HG02588 (cell line): ENCODE measurements around the gene LRR1.
"Not testable (repeated sequence)": the region's sequence is repeated elsewhere in the genome, so short reads cannot be mapped to it uniquely, and the experiment has no call there.

Experiments
- ATAC-seq: cut with Tn5 transposase; IDR thresholded peaks from one replicate; pipeline ENCODE4 v1.9.1; 2021; ENCODE audit warnings: mild to moderate bottlenecking, moderate library complexity; ENCODE audit not compliant: unreplicated experiment

The LRR1 gene

GRCh38 chr14:49585803-49586672 is 12.7 kb upstream of the LRR1 start, which contains the start of gene RPS29:
Gene RPS29 (minus strand): TSS chr14:49586380. CDS start chr14:49586346, 34 bp downstream.
- peak; percentile 87 for ATAC-seq

GRCh38 chr14:49586673-49587460 is 11.9 kb upstream of the LRR1 start:
- ATAC-seq: peak; percentile 23

- no peak for ATAC-seq
These were observed 9.4 kb upstream of the LRR1 start for GRCh38 chr14:49589387-49589786.

- ATAC-seq: no peak
These were observed 5.7 kb upstream of the LRR1 start for GRCh38 chr14:49593016-49593415.

GRCh38 chr14:49594347-49595091 is 4.2 kb upstream of the LRR1 start:
- no peak for ATAC-seq

- no peak for ATAC-seq
These were observed 603 bp upstream of the LRR1 start for GRCh38 chr14:49598189-49598484.

- ATAC-seq: no peak
These were observed 8.8 kb downstream of the LRR1 start for GRCh38 chr14:49607583-49607982.

- no peak for ATAC-seq
These were observed 13.5 kb downstream of the LRR1 start for GRCh38 chr14:49612251-49612650.

GRCh38 chr14:49612671-49613070 is 13.9 kb downstream of the LRR1 start:
- no peak for ATAC-seq

- ATAC-seq: no peak
These were observed 15.5 kb downstream of the LRR1 start for GRCh38 chr14:49614196-49614595.

- ATAC-seq: no peak
These were observed 17.0 kb downstream of the LRR1 start for GRCh38 chr14:49615776-49616175.

- no peak for ATAC-seq
These were observed 19.2 kb downstream of the LRR1 start for GRCh38 chr14:49617852-49618519.

GRCh38 chr14:49619273-49619672 is 20.5 kb downstream of the LRR1 start:
- not testable (repeated sequence) for ATAC-seq

- ATAC-seq: no peak
These were observed 21.0 kb downstream of the LRR1 start for GRCh38 chr14:49619730-49620129.

- peak; percentile 90 for ATAC-seq
These were observed 21.7 kb downstream of the LRR1 start, which contains the start of the genes MGAT2 and RPL36AL for GRCh38 chr14:49620182-49621113. Gene MGAT2 (plus strand): TSS chr14:49620799. CDS start chr14:49621269, 470 bp downstream. Gene RPL36AL (minus strand): TSS chr14:49620626. CDS start chr14:49619104, 1,522 bp downstream.

GRCh38 chr14:49621114-49621881 is 22.6 kb downstream of the LRR1 start:
- ATAC-seq: peak; percentile 26

GRCh38 chr14:49622022-49622607 is 23.4 kb downstream of the LRR1 start:
- ATAC-seq: no peak

- ATAC-seq: no peak
These were observed 24.6 kb downstream of the LRR1 start for GRCh38 chr14:49623387-49623786.
